Measurements from ENCODE around the gene AP1G1.
"Not testable (repeated sequence)": the region's sequence is repeated elsewhere in the genome, so short reads cannot be mapped to it uniquely, and the experiment has no call there.

The AP1G1 gene

DNA sequence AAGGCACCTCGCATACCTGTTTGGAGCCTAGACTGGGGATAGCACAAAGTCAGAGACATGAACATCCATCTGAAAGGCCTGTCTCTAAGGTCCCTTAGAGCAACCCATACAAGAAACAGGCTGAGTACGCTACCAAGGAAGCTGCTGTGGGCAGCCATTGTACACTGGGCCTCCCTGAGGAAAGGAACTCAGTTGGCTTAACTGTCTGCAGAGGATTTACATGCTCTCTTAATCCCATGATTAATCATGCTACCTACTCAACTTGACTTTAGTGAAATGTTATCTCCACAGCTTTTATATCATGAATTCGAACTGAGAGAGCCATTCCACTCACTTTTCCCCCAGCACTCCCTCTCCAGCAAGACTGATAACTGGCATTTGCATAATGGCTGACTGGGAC lies 110.1 kb downstream of the AP1G1 start:
- DNase-seq, result no peak

DNA sequence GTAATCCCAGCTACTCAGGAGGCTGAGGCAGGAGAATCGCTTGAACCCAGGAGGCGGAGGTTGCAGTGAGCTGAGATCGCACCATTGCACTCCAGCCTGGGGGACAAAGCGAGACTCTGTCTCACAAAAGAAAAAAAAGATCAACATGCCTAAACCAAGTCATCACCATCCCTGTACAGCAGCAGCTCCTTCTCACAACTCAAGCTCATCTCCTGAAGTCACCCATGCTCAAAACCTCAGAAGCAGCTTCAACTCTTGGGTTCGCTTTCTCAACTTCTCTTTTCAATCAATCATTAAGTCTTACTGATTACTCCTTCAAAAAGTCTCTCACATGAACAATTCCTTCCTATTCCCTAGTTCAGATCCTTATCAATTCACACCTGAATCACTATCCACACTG lies 115.5 kb downstream of the AP1G1 start:
- no peak for DNase-seq

DNA sequence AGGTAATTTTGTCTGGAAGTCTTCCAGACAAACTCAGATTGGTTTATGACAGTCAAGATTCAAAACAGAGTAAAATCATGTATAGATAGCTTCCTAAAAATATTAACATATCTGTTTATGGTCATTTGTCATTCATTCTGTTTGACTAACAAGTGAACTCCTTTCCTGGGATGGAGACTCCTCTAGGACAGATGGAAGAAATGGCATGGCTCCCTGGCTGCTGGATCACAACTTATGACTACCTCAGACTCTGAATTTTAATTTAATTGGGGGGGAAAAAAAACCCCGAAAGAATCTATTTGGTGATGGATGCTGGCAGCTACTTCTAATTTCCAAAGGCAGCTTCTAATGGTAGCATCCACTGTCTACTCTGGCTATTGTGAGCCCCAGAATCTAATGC lies 118.7 kb downstream of the AP1G1 start:
- no peak for DNase-seq

DNA sequence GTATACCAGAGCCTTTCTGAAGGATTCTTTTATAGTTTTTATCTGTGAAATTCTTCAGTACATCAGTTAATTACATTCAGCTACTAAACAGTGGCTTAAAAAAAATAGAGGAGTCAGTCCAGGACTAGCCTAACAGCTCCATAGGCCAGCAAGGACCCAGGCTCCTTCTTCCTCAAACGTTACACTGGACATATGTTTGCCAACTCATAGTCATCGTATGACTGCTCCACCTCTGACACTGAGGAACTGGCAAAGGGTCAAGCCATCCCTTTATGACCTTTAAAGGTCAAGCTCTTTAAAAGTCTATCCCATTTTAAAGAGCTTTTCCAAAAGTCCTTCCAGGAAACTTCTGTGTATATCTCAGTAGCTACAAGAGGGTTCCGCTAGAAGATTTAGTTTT lies 120.8 kb downstream of the AP1G1 start:
- no peak for DNase-seq

DNA sequence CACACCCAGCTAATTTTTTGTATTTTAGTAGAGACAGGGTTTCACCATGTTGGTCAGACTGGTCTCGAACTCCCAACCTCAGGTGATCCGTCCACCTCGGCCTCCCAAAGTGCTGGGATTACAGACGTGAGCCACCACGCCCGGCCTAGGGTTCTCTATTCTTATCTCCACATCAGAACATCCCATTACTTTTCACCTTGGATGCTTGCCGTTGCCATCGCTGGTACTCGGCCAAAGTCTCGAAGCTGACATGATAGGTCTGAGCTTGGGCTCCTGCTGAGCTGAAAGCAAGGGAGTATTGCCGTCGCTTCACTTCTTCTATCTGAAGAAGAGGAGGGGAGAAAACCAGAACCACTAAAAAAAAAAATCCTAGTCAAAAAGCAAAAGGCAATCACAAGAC lies 124.4 kb downstream of the AP1G1 start:
- DNase-seq, result not testable (repeated sequence)

DNA sequence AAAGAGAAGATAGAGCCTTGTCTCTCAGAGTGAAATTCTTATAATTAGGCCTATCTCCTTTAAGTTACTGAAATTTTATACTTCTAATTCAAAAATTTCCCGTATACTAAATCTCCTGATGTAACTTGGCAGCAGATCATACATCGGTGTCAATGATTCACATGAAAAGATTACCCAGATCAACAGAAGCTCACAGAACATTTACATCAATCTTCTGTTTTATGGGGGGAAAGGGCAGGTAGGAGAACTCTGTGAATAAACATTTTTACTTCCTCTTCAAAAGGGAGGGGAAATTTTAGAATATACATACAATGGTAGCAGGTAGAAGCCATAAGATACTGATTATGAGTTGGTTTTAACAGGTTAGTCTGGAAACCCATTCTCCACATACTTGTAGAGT lies 127.3 kb downstream of the AP1G1 start:
- DNase-seq, result no peak

All from stimulated activated CD4-positive, alpha-beta T cell treated with anti-CD3 and anti-CD28 coated beads, Interleukin-2, amount 100 ng/mL, for 24 hours (primary cell).